HG03571 (cell line): Measurements from ENCODE around the gene GALNT17.
"Not testable (repeated sequence)": the region's sequence is repeated elsewhere in the genome, so short reads cannot be mapped to it uniquely, and the experiment has no call there.

Source experiments
- ATAC-seq: cut with Tn5 transposase; IDR thresholded peaks from one replicate; pipeline ENCODE4 v1.9.1; 2021; ENCODE audit not compliant: unreplicated experiment

Gene GALNT17

DNA sequence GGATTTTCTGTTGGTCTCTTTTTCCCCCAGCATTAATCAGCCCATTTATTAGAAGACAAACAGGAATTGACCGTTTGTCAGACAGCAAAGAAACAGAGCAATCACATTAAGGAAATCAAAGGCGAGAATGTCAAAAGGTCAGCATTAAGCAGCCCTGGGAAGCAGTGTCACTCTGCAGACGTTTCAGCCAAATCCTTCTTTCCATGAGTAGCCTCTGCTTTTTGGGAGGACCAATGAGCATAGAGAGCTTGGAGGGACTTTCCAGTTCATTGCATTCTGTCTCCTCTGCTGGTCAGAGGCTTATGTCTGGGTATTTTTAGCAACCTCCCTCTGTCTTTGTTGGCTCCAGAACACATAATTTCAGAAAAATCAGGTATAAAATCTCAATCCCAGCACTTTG lies 481.4 kb downstream of the GALNT17 start:
- no peak for ATAC-seq

DNA sequence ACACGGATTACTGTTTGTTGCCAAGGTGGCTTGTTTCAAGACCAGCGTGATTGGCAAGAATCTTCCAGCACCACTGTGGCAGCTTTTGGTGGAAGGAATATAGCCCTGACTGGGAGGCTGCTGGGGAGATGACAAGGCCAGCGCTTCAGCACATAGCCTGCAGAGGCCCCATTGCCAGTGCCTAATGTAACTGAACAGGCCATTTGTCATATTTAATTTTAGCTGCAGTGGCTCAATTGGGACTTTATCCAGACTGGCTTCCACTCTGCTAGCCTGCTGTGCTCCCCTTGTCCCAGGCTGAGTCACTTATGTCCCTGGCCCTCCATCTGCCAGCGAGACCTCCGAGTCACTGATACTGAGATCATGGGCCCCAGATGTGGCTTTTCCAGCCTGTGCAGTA lies 483.1 kb downstream of the GALNT17 start:
- ATAC-seq = no peak

DNA sequence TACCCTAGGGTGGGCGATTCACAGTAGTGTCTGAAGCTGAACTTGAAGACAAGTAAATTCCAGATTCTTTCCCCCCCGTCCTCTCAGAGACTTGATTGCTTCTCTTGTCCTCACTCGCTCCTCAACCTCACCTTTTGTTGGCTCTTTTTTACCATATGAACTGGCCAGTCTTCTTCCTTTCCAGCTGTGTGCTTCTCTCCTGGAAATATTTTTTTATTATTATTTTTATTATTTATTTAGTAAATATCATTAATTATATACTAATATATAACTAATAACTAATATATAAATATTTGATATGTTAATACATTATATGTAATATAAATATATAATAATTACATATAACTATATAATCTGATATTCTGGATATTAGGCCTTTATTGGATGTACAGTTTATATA lies 484.3 kb downstream of the GALNT17 start:
- no peak for ATAC-seq

DNA sequence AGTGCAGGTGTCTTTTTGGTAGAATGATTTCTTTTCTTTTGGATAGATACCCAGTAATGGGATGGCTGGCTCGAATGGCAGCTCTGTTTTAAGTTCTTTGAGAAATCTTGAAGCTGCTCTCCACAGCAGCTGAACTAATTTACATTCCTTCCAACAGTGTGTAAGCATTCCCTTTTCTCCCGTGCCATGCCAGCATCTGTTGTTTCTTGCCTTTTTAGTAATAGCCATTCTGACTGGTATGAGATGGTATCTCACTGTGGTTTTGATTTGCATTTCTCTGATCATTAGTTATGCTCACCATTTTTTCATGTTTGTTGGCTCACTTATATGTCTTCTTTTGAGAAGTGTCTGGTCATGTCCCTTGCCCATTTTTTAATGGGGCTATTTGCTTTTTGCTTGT lies 486.3 kb downstream of the GALNT17 start:
- no peak for ATAC-seq

DNA sequence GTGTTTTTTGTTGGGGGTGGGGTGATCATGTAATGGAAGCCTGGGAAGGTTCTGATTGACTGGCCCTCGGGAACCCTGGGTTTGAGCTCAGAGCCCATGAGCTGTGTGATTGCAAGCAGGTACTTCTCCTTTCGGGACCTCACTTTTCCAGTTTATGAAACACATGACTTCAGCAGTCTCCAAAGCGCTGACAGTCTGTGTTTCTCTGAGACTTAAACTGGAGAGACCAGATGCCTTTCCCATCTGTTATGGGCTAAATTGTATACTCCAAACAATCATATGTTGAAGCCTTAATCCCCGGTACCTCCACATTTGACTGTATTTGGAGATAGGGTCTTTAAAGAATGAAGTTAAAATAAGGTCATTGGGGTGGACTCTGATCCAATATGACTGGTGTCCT lies 493.6 kb downstream of the GALNT17 start:
- ATAC-seq = no peak

DNA sequence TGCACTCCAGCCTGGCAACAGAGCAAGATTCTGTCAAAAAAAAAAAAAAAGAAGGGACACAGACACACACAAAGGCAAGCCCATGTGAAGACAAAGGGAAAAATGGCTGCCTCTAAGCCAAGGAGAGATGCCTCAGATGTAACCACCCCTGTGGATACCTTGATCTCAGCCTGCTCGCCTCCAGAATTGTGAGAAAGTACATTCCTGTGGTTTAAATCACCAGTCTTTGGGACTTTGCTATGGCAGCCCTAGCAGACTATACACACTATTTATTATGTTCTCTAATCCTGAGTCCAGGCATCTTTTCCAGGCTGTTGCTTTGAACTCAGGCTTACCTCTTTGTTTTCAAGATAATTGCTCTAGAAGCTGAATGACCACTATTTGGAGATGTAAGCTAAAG lies 494.3 kb downstream of the GALNT17 start:
- no peak for ATAC-seq

DNA sequence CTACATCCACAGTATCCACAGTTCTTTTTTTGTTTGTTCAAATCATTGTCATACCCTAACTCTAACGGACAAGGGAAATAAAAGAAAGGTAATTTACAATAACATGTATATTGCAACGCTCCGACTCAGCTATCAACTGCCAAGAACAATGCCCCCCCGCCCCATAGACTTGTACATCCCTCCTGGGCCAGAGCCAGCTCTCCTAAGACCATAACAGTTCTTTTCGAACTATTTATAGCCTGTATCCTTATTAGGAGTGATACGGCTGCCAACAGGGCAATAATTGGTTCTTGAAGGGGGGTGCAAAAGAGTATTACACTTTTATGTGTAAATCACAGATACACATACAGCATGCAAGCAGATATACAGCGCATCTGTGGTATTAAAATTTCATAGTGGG lies 495.7 kb downstream of the GALNT17 start:
- no peak for ATAC-seq

DNA sequence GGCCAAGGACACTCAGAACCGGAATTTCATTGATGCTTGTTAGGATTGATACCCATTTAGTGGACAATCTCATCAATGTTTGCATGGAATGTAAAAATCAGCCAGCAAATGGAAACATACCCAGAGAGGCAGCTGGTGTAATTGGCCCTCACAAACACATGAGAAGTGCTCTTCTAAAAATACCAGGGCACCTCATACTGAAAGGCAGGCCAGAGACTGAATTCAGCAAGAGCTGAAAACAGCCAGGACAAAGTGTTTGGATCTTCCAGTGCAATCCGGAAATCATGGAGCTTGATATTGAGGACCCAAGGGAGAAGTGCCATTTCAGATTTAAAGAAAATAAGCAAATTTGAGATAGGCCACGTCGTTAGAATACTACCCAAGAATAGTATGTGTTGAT lies 498.6 kb downstream of the GALNT17 start:
- ATAC-seq = no peak

DNA sequence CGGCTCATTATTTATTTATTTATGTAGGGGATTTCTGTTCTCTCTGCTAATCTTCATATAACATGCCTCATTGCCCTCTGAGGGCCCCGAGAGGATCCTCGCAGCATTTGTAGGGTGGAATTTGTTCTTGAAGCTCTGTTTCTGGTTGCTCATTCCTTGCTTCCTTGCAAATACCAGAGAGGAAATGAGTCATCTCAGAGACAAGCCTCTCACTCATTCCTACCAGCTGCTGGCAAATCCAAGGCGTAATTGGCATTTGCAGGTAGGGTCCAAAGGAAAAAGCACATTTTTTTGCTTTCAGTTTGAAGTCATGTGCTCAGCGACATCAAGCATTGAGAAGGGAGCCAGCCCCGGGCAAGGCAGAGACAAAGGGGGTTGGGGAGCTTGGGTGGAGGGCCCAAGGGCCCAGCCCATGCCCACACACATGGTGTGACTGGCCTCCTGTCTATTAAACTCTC lies 501.6 kb downstream of the GALNT17 start:
- ATAC-seq = no peak

DNA sequence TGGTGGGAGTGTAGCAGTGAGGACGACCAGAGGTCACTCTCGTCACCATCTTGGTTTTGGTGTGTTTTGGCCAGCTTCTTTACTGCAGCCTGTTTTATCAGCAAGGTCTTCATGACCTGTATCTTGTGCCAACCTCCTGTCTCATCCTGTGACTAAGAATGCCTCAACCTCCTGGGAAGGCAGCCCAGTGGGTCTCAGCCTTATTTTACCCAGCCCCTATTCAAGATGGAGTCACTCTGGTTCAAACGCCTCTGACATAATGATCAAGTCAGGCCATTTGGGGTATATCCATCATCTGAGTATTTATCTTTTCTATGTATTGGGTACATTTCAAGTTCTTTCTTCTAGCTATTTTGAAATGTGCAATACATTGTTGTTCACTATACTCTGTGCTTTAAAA lies 503.9 kb downstream of the GALNT17 start:
- not testable (repeated sequence) for ATAC-seq

DNA sequence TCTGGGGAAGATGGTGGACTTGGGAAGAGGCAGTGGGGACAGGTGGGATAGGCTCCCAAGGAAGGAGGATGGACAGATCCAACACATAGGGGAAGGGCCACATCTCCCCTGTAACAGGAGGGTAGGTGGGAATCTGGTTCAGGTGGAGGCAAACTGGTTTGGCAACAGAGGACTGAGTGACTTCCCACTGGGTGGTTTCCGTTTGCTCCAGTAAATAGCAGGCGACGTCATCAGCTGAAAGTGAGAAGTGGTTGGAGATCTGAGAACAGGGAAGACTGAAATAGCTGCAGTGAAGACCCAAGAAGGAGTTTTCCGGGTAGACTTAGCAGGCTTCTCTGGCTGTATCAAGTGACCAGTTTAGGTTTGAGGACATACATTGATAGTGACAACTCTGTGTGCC lies 504.4 kb downstream of the GALNT17 start:
- ATAC-seq = no peak

DNA sequence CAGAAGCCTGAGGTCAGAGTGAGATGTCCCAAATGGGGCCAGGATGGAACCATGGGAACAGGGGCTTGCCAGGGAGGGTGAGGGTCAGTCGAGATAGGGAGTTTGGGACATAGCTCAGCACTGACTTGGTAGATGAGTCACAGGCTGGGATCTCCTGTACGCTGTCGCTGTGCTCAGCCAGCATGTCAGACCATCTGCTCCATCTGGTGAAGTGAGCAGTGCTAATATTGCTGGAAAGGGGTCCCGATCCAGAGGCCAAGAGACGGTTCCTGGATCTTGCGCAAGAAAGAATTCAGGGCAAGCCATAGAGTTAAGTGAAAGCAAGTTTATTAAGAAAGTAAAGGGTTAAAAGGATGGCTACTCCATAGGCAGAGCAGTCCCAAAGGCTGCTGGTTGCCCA lies 505.6 kb downstream of the GALNT17 start:
- no peak for ATAC-seq

DNA sequence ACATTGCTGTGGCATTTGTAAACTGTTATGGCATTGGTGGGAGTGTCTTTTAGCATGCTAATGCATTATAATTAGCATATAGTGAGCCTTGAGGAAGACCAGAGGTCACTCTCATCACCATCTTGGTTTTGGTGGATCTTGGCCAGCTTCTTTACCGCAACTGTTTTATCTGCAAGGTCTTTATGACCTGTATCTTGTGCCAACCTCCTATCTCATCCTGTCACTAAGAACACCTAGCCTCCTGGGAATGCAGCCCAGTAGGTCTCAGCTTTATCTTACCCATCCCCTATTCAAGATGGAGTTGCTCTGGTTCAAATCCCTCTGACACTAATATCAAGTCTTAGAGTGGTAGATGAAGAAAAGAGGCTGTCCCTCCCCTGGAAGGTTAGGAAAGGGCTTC lies 506.2 kb downstream of the GALNT17 start:
- no peak for ATAC-seq

DNA sequence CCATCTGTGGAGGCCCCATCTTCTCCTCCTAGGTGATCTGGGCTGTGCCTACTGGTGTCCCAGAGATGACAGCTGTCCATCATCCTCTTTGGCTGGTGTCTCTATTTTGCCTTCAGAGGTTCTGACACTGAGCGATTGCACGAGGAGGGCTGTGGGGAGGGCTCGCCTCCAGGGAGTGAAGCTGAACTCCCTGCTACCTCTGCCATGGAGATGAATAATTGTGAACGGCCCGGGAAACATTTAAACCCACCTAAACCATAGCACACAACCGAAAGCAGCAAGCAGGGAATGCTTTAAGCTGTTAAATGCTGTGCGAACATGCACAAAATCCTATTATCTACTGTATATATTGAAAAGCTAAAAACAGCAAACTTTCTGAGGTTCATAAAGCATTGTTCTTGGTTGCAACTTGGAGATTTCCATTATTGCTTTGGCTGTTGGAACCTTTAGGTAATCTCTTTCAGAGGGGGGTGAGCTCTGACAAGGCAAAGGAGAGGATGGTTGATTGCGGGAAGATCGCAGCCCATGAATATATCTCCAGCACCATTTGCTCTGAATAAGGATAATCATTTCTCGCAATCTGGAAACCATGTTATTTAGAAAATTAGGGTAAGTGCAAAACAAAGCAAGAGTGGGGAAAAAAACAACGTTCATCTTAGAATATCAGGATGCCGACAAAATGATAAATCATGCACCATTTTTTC lies 507.6 kb downstream of the GALNT17 start:
- no peak for ATAC-seq

DNA sequence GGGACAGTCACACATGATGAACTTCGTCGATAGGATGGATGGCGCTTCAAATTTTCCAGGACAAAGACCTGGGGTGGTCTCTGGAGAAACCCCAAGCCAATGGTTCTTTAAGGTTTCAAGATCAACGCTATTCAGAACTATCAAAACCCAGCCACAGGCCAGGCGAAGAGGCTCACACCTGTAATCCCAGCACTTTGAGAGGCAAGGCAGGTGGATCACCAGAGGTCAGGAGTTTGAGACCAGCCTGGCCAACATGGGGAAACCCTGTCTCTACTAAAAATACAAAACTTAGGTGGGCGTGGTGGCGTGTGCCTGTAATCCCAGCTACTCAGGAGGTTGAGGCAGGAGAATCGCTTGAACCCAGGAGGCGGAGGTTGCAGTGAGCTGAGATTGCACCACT lies 511.1 kb downstream of the GALNT17 start:
- ATAC-seq = not testable (repeated sequence)

DNA sequence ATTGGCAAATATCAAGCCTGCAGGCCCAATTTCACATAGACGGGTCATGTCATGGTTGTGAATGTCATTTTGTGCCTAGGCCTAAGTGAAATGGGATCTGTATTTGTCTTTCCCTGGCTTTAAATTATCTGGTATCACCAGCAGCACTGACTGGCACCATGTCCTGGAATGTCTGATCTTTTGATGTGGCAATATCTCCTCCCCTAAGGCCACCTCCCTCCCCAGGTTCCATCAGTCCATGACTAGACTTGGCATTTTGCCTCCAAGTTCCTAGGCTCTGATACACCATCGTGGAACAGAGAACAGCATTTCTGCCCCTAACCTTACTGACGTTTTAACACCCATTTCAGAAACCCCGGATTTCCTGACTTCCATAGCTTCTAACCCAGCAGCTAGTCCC lies 513.9 kb downstream of the GALNT17 start:
- ATAC-seq = no peak

DNA sequence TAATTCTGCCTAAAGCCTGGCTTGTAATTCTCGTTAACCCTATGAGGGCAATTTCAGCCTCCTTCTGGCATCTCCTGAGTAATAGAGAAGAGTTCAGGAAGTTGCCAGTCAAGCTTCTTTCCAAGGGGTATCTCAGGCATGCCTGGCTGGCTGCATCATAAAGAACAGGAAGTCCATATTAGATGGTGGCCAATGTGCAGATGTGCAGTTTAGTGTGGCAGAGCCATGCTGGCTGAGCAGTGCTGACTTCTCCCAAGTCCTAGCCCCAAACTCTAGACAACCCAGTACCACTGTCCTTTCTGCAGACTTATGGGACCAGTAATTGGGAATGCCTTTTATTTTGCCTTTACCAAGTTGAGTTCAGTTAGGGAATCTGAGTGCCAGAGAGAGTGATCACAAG lies 517.9 kb downstream of the GALNT17 start:
- no peak for ATAC-seq

DNA sequence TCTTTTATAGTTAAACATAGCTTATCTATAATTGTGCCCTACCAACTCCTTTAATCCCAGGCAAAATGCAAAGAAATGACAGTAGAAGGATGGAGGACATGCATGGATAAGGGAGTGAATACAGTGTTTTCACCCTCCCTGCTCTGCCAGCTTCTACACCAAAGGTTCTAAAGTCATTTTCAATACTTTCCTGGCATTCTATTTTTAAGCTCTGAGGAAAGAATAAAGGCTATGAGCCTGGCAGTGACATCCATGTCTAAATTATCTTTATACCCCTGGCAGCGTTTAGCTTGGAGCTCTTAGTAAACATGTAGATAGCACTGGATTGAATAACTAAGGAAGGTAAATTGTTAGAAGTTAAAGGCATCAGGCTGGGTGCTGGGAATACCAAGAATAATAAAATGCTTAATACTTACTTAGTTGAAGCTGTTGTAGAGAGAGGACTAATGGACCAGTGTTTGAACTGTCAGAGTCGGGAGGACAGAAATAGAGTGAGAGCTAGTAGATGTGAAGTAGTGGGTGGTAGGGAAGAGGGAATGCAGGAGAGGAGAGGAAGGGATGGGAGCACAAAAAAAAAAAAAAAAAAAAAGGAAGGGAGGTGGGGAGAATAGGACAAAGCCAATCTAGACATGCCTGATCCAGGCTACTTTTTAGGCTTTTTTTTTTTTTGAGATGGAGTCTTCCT lies 518.9 kb downstream of the GALNT17 start:
- ATAC-seq = no peak

DNA sequence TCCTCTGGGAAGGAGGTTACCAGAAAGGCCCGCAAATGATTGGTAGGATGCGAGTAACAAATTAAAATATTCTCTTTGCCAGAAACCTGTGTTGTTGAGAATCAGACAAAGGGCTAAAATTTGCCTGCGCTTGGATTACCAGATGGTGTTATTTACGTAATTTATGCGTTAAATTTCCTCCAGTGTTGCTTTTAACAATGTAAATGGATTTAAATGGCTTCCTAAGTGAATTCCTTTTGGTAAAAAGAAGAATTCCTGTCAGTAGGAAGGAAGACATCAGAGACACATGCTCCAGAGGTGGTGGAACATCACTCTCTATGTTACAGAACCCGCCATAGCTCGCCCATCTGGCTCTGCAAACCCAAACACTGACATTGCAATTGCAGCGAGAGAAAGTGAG lies 520.6 kb downstream of the GALNT17 start:
- no peak for ATAC-seq

DNA sequence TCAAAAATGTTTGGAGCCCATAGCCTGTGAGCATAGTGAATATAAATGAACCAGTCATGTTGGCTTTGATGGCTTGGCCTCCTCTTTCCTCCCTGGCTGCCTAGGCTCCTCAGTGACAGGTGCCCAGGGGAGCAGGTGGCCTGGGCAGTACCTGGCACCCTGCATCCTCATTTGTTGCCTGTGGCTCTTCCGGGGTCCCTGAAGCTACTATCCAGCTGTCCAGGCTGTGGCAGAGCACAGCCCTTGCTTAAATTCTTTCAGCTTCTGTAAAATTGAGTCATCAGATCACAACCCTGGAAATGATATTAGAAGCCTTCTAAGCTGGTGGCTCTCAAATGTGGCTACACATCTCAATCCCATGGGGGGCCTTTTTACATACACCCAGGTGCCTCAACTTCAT lies 525.4 kb downstream of the GALNT17 start:
- no peak for ATAC-seq

DNA sequence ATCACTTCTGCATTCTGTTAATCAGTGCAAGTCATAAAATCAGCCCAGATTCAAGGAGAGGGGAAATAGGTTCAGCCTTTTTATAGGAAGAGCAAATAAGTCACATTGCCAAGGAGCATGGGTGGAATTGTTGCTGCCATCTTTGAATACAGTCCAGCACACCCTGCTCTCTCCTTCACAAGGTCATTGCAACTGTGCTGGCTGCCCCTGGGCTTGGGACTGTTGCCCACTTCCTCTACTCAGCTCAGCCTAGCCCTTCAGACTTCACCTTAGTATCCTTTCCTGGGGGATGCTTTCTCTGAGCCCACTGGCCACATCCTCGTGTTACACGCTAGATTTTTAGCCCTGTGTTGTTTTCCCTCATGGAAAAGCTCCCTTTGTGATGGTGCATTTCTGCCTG lies 527.7 kb downstream of the GALNT17 start:
- ATAC-seq = no peak

DNA sequence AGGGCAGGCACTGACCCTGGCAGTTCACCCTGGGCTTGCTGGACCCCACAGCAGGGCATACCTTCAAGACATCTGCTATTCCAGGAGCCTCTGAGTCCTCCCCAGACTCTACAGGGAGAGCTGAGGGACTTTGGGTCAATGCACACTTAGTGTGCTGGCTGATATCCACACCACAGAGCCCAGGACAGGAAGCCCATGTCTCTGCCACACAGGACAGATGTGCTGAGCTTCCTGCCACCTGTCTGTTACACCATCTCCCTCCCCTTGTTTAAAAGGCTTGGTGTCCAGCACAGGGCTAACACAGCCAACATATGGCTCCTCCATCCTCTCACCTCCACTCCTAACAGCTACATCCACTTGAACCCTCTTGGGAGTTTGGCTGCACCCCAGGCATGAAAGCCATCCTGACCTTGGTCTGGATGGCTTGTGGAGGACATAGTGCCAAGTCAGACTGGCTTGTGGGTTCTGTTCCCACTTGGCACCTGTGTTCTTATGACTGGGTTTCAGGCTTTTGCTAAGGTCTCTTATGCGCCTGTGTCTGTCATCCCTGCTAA lies 529.8 kb downstream of the GALNT17 start:
- ATAC-seq = no peak

DNA sequence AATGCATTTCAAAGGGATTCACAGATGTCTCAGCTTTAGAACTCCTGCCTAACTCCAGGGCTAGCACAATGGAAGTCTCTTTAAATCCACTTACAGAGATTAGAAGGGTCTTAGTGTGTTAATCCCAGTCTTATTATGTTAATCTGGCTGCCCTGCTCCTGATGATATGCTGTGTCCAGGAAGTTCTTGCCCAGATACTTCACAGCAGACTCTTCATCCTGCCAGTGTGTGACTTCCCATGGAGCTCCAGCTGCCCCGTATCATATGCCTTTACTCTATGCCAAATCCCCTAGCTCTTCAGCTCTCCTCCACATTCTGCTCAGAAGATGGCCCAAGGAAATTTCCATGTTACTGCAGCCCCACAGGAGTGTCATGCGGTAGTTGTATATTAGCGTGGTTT lies 533.8 kb downstream of the GALNT17 start:
- ATAC-seq = no peak
